SH-SY5Y (cell line): ENCODE measurements around the gene INSIG2.

ENCODE experiments used
- GATA2 ChIP-seq: IDR thresholded peaks from 2 replicates; pipeline ENCODE4 v1.6.1; 2011; ENCODE audit warnings: mild to moderate bottlenecking, low read depth, low read length
- GATA3 ChIP-seq: IDR thresholded peaks from 2 replicates; pipeline ENCODE4 v1.6.1; 2011; ENCODE audit warnings: low read depth, mild to moderate bottlenecking, low read length, moderate library complexity

INSIG2 gene

DNA sequence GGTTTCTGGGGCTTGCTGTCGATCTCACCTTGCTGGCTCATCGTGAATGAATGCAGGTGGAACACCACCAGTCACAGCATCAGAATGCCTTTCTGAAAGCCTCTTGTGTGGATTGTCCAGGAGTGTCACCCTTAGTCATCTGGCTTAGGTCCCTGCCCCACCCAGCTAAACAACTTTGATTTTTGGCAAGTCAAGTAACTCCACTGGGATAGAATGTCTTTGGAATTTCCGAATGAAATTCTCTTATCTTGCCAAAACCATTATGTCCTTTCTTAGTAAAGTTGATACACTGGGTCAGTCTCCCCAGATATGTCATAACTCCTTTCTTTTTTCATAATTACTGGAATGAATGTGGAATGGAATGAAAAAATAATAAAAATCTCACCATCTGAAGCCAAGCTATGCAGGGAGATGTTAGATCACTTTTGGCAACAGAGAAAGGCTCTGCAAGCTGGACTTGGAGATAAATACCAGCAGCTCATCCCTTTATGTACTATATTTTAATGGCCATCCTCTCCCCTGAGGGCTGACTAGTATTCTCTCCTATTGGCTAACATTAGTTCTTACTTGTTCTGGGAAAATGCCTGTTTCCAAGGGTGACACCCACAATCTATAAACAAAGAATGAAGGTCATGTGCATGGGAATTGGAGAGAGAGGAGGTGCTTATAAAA, 35.4 kb downstream of the INSIG2 start:
- TF ChIP-seq GATA2, result no peak
- no peak for TF ChIP-seq GATA3

DNA sequence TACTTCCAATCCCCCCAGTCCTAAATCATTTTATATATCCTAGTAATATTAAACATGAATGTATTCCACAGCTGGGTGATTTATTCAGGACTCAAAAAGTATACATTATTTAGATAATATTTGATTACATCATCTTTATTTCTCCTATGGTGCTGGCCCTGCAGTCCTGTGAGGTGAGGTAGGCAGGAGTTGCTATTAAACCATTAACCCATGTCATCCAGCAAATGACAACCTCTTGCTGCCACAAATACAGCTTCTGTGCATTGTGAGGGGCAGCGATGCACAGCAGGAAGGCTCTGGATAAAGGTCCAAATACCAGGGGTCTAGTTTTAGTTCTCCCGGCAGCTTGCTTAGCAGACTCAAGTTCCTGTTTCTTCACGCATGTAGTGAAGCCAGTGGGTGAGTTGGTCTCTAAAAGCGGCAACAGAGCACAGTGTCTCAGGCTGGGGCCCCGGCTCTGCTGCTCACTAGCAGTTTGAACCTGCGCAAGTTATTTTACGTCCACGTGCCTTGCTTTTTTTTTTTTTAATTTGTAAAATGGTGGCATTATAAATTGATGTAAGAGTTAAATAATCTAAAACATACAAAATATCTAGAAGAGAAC, 36.1 kb downstream of the INSIG2 start:
- TF ChIP-seq GATA3, result no peak

DNA sequence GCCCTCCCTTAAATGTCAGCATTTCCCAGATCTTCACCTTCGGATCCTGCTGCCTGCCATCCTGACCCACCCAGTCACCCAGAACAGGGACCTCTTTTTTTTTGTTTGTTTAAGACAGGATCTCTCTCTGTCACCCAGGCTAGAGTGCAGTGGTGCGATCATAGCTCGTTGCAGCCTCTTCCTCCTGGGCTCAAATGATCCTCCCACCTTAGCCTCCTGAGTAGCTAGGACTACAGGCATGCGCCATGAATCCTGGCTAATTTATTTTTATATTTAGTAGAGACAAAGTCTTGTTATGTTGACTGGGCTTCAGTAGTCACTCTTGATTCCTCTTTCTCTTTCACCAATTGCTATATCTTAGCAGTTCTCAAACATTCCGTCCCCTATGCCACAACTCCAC, 39.0 kb downstream of the INSIG2 start:
- no peak for TF ChIP-seq GATA2

DNA sequence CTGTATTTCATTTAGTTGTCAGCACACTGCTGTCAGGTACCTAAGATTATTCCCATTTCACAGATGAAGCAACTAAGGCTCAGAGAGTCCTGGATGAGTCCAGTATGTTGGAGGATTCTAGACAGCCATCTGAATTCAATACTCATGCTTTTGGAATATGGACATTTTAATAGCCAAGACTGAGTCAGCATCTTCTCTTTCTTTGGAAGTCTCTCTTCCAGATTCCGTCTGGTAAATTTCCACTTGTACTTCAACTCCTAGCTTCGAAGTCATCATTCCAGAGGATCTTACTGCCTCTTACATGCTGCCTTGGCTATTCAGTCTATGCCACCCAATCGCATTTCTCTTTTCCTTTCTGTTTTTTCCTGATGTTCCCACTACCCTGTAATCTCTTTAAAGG, 40.6 kb downstream of the INSIG2 start:
- no peak for TF ChIP-seq GATA3
- TF ChIP-seq GATA2, result no peak

DNA sequence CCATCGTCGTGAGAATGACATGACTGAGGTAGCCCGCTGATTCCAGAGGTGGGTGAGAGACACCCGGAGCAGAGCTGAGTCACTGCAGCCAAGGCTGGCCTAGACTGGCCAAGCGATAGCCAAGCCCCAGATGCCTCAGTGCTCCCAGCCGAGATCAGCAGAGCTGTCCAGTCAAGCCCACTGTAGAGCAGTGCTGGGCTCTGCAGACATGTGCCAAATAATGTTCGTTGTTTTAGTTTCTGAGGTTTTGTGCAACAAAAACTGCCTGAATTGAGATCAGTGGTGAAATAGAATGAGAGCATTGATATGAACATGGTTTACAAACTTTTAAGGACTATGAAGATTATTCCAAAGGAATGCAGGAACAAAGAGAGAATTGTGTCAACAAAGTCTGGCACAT, 42.1 kb downstream of the INSIG2 start:
- TF ChIP-seq GATA3 (no peak), GATA2 (no peak)

DNA sequence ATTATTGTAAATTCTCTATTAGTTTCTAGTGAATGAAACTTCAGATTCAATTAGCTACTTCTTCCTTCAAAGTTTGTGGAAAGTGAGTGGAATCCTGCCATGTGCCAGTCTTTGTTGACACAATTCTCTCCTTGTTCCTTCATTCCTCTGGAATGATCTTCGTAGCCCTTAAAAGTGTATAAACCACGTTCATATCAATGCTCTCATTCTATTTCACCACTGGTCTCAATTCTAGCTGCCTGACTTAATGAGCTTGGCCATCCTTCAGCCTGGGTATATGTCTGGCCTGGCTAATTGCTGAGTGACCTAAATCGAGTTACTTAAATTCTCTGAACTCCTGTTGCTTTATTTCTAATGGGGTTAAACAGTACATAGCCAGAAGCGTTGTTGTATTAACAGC, 43.5 kb downstream of the INSIG2 start:
- TF ChIP-seq GATA2 (no peak), GATA3 (no peak)

DNA sequence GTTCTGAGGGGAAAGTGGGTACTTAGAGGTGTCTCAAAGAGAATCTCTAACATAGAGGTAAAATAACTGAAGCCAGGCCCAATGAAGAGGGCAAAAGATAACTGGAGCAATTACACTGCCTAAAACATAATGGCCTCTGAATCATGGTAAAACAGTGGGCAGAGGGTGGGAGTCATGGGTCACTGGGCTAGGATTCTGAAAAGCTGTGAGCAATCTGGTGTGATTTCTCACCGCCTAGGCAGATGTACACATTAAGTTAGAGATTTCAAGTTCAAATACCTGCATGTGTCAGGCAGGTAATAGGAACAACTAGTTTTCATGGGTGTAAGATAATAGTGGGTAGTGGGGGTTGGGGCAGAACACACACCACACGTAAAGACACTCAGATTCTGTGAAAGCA, 45.6 kb downstream of the INSIG2 start:
- no peak for TF ChIP-seq GATA2
- no peak for TF ChIP-seq GATA3

DNA sequence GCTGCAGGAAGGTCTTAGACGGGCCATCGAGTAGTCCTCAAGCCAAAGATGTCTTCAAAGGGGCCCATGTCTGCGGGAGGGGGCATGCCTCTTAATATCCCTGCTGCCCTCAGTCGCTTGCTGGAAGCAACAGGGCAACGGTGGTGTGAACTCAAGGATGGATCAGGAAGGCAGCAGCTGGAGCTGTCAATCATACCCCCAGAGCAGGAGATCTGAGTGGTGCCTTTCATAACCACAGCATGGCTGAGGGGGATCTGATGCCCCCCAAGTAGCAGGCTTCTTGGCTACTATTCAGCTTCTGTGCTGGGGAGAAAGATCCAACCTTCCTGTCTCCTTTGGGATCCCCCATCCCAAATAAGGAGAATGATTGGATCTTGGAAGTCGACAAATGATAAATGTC, 46.4 kb downstream of the INSIG2 start:
- TF ChIP-seq GATA2 (no peak), GATA3 (no peak)

DNA sequence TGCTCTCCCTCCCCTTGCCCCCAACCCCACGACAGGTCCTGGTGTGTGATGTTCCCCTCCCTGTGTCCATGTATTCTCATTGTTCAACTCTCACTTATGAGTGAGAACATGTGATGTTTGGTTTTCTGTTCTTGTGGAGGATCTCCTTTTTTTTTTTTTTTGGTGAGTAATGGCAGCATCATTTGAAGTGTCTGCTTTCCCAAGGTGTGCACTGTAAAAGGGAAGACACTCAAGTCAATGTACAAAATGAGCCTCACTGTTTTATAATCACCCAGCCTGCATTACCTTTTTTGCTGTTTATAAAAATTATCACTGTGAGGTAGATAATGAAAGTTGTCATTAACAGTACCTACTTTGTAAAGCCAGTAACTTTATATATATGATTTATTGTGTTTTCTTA, 56.9 kb downstream of the INSIG2 start:
- TF ChIP-seq GATA2 (no peak), GATA3 (no peak)

DNA sequence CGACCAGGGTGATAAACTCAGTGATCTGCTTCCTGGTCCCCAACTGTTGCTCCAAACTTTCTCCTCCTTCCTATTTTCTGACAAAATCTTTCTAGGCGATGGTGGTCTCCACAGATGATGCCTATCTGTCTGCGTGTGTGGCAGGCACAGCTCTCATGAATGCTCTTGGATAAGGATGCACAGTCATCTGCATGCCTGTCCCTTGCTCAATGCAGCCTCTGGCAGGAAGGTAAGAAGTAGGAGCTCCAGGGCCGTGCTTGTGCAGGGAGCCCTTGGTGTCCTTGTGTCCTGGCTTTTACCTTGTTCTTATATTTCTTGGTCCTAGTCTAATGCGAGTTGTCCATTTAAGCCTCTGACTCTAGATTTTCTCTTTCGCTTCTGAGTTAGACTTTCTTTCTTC, 57.5 kb downstream of the INSIG2 start:
- TF ChIP-seq GATA2, result no peak
- no peak for TF ChIP-seq GATA3

DNA sequence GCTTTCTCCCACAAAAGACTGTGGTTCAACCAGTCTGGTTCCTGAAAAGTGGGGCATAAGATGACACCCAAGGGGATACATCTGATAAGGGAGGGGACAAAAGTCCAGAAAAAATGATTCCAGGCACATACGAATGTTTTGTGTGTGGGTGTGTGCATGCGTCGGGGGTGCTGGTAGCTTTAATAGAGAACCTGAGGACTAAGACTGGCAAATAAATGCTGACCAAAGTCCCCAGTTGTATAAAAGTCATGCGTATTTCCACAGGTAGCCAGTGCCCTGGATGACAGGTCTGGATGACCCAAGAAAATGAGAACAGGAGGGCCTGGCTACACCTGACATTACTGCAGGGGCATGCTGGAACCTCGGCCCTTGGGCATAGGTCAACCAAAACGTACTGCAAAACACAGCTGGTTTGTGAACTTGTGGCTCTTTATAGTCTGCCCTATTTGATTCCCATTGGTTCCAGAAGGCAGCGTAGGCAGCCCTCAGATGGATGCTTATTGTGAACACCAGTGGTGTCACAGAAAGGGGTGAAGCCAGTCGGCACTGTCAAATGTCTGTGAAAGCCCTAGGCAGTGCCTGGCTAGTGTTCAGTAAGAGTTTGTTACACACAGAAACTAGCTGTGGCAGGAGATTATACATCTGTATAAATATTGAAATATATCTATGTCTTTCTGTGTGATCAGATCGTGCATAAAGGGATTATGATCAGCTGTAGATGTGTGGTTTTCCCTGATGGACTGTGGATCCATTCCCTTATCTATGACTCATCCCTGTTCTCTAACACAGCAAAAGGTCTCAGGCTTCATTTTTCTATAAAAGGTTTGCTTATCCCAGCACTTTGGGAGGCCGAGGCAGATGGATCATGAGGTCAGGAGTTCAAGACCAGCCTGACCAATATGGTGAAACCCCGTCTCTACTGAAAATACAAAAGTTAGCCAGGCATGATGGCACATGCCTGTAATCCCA, 58.3 kb downstream of the INSIG2 start:
- TF ChIP-seq GATA2 (no peak), GATA3 (no peak)

DNA sequence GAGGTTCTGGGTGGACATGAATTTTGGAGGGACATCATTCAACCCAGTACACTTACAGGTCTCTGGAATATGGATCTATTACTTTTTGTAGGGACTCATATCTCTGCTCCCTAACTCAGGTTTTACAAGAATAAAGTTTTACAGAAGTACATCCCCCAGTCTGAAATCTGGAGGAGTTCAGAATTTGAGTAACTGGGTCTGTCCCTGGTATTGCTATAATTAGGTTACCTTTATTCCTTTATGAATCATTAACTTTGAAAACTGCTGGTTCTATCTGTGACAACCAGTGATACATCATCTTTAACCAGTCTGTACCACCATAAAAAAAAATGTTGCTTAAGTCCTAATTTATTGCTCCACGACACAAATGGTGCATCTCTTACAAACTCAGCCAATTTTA, 59.9 kb downstream of the INSIG2 start:
- TF ChIP-seq GATA2 (no peak), GATA3 (no peak)

DNA sequence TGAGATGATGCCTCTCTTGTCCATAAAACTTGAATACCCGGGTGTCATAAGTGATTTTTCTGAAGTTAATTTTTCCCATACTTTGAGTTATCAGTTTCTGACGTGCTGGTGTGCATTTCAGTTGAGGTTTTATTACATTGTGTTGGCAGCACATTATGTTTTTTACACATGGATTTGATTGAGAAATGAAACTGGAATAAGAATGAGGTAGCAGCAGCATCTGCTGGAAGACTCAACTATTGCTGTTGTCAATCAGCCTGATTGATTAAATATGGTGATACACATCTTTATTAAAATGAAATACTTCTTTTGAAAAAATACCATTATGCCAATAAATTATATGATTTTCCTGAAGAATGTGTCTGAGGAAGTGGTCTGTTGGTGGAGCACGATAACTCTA, 60.5 kb downstream of the INSIG2 start:
- TF ChIP-seq GATA3 (no peak), GATA2 (no peak)

DNA sequence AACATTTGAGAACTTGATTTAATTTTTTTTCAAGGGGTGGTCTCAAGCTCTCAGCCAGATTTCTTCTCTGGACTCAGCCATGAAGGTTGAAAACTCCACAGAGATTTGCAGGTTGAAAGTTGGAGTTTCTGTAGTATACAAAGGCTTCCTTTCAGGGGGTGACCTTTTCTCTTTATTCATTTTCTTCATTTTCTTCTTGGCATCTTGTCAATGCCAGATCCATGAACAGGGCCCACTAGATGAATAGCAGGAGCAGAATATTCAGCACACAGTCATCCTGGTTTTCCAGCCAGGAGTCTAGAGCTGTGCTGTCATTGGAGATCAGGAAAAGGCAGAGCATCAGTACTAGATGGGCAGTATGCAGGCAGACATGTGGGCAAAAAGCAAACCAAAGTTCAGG, 62.0 kb downstream of the INSIG2 start:
- no peak for TF ChIP-seq GATA3
- no peak for TF ChIP-seq GATA2

DNA sequence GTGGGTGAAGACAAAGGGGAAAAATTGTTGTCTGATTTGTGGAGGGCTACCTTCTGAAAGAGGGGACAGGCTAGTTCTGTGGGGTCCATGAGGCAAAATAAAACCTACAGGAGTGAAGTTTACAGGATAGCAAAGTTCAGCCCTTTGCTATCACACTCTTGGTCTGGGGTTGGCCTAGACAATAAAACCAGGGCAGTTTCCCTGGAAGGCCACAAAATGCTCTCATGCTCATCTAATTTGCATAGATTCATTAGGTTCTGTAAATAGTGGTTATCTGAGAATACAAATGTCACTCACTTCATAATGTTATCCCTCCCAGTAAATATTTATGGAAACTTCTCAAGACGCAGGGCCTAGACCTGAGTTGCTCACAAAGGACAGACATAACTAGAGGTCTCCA, 63.6 kb downstream of the INSIG2 start:
- TF ChIP-seq GATA2 (no peak), GATA3 (no peak)

DNA sequence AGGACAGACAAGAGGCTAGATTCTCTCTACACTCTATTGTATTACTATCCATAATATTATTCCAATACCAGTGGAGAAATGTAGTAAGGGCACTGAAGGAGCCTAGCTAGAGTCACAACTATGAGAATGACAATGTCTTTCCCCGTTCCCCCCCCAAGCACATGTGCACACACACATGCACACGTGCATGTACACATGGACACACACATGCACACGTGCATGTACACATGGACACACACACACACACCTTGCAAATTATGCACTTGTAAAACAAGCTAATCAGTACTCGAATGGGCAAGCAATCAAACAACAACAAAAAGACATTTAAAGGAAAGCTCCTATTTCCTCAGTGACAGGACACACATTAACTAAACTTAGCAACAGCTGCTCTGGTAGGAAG, 65.2 kb downstream of the INSIG2 start:
- TF ChIP-seq GATA2 (no peak), GATA3 (no peak)
